Measurements from ENCODE around the gene ATP8A2.

Gene ATP8A2

GRCh38 chr13:25860862-25861261, 489.1 kb downstream of the ATP8A2 start:
- TF ChIP-seq POLR2AphosphoS5 (IDR thresholded peaks at IDR 0.05; ENCODE audit: borderline replicate concordance, low read depth, low read length) (no peak), EZH2 (IDR thresholded peaks at IDR 0.05) (no peak), FOXP2 (optimal IDR thresholded peaks at IDR 0.05; ENCODE audit: control extremely low read depth, extremely low read length, insufficient read depth) (no peak)
- H3K4me3 ChIP-seq = no peak overlapping the region

DNA sequence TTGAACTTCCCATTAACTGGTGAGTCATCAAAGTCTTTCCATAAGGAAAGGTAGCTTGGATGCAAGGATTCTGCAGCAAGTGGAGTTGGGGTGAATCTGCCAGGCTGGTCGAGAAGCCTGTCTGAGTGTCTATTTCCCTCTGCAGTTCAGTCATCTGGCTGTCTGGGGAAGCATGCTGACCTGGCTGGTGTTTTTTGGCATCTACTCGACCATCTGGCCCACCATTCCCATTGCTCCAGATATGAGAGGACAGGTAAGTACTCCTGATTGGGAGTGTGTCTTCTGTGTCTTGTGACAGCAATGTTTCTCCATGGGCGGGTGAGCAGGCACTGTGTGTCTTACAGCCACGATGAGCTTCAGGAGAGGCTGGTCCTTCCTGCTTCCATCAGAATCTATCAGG, 490.4 kb downstream of the ATP8A2 start:
- Histone ChIP-seq H3K9ac (ENCODE audit: insufficient read length) (no peak overlapping the region), H3K9me3 (ENCODE audit: low read depth, low read length) (no peaks in the 10 kb centered on the region), H3K4me3 (no peak overlapping the region), H3K27ac (no peak overlapping the region), H3K36me3 (ENCODE audit: insufficient read depth, low read length) (no peaks in the 10 kb centered on the region)
- TF ChIP-seq FOXP2 (optimal IDR thresholded peaks at IDR 0.05; ENCODE audit: control extremely low read depth, extremely low read length, insufficient read depth) = no peak
- DNase-seq (ENCODE audit: low read depth, low spot score) = no peak

More at GRCh38 chr13:25860862-25861261, 489.1 kb downstream of the ATP8A2 start:
- Histone ChIP-seq H3K9me3 (ENCODE audit: low read depth, low read length) (no peaks in the 10 kb centered on the region), H3K9ac (ENCODE audit: insufficient read length) (no peak overlapping the region), H3K27ac (no peak overlapping the region), H3K36me3 (ENCODE audit: insufficient read depth, low read length) (no peaks in the 10 kb centered on the region)
- no peak for DNase-seq (ENCODE audit: low read depth, low spot score)

- H3K36me3 ChIP-seq (ENCODE audit: insufficient read depth, low read length) = no peaks in the 10 kb centered on the region
- no peak overlapping the region for H3K9ac ChIP-seq (ENCODE audit: insufficient read length)
- no peak overlapping the region for H3K4me3 ChIP-seq
- no peak for DNase-seq (ENCODE audit: low read depth, low spot score)
- TF ChIP-seq EZH2 (IDR thresholded peaks at IDR 0.05) (no peak), POLR2AphosphoS5 (IDR thresholded peaks at IDR 0.05; ENCODE audit: borderline replicate concordance, low read depth, low read length) (no peak), FOXP2 (optimal IDR thresholded peaks at IDR 0.05; ENCODE audit: control extremely low read depth, extremely low read length, insufficient read depth) (no peak)
- no peak overlapping the region for H3K27ac ChIP-seq
- H3K9me3 ChIP-seq (ENCODE audit: low read depth, low read length) = no peaks in the 10 kb centered on the region
Measured at GRCh38 chr13:25864116-25864515, 492.3 kb downstream of the ATP8A2 start.

DNA sequence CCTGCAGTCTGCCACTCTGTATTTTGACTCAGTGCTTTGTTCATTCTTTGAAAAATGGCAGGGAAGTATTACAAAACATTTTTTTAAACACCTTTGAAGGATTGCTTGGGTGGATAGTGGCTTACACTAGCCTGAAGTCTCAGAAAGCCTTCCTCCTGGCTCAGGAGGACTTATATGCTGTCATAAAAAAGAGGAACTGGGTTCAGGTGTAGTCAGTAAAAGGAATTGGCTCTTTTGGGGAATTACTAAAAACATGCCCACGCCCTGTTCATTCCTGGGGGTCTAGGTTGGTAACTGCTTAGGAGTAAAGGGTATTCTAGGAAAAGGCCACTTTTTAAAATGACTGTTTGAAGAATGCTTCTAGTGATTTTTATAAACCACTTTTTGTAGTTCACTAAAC, 493.2 kb downstream of the ATP8A2 start:
- Histone ChIP-seq H3K4me3 (no peak overlapping the region), H3K9me3 (ENCODE audit: low read depth, low read length) (no peaks in the 10 kb centered on the region), H3K36me3 (ENCODE audit: insufficient read depth, low read length) (no peaks in the 10 kb centered on the region), H3K9ac (ENCODE audit: insufficient read length) (no peak overlapping the region), H3K27ac (no peak overlapping the region)
- DNase-seq (ENCODE audit: low read depth, low spot score) = no peak
- TF ChIP-seq POLR2AphosphoS5 (IDR thresholded peaks at IDR 0.05; ENCODE audit: borderline replicate concordance, low read depth, low read length) (no peak), EZH2 (IDR thresholded peaks at IDR 0.05) (no peak), FOXP2 (optimal IDR thresholded peaks at IDR 0.05; ENCODE audit: control extremely low read depth, extremely low read length, insufficient read depth) (no peak)

GRCh38 chr13:25865391-25865790, 493.6 kb downstream of the ATP8A2 start:
- TF ChIP-seq FOXP2 (optimal IDR thresholded peaks at IDR 0.05; ENCODE audit: control extremely low read depth, extremely low read length, insufficient read depth) (no peak), POLR2AphosphoS5 (IDR thresholded peaks at IDR 0.05; ENCODE audit: borderline replicate concordance, low read depth, low read length) (no peak), EZH2 (IDR thresholded peaks at IDR 0.05) (no peak)
- Histone ChIP-seq H3K9me3 (ENCODE audit: low read depth, low read length) (no peaks in the 10 kb centered on the region), H3K36me3 (ENCODE audit: insufficient read depth, low read length) (no peaks in the 10 kb centered on the region), H3K4me3 (no peak overlapping the region), H3K27ac (no peak overlapping the region), H3K9ac (ENCODE audit: insufficient read length) (no peak overlapping the region)
- no peak for DNase-seq (ENCODE audit: low read depth, low spot score)

DNA sequence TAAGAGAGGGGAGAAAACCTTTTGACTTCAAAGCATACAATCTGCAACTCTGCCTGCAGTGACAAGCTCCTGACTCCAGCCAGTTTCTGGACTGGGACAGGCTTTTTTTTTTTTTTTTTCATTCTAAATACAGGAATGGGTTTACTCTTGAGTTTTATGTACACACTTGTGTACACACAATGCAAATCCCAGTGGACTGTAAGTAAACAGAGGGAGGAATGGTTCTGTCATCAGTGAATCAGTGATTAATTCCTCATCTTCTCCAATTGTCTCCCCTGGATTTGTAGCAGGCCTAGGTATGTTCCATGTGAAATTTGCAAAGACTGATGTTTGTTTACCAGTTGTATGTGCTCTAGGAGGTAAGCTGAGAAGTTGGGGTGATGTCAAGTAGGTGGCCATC, 495.3 kb downstream of the ATP8A2 start:
- no peak overlapping the region for H3K27ac ChIP-seq
- no peak overlapping the region for H3K4me3 ChIP-seq
- TF ChIP-seq EZH2 (IDR thresholded peaks at IDR 0.05) (no peak), POLR2AphosphoS5 (IDR thresholded peaks at IDR 0.05; ENCODE audit: borderline replicate concordance, low read depth, low read length) (no peak), FOXP2 (optimal IDR thresholded peaks at IDR 0.05; ENCODE audit: control extremely low read depth, extremely low read length, insufficient read depth) (no peak)
- no peaks in the 10 kb centered on the region for H3K9me3 ChIP-seq (ENCODE audit: low read depth, low read length)
- no peaks in the 10 kb centered on the region for H3K36me3 ChIP-seq (ENCODE audit: insufficient read depth, low read length)
- DNase-seq (ENCODE audit: low read depth, low spot score) = no peak
- H3K9ac ChIP-seq (ENCODE audit: insufficient read length) = no peak overlapping the region

DNA sequence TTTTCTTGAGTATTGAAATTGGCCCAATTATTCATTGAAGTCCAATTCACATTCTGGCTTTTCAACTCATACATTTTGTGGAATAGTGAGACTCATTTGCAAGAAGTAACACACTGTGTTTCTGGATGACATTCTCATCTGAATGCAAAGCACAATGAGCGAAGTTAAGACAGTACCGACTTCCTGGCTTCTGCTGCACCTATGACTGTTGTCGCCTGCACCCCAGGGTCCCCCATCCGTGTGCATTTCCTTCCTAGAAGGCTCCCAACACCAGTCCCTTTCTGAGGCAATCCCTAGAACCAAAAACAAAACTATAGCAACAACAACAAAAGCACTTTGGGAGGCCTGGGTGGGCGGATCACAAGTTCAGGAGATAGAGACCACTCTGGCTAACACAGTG, 496.7 kb downstream of the ATP8A2 start:
- Histone ChIP-seq H3K9ac (ENCODE audit: insufficient read length) (no peak overlapping the region), H3K36me3 (ENCODE audit: insufficient read depth, low read length) (no peaks in the 10 kb centered on the region), H3K9me3 (ENCODE audit: low read depth, low read length) (no peaks in the 10 kb centered on the region), H3K4me3 (no peak overlapping the region), H3K27ac (no peak overlapping the region)
- no peak for TF ChIP-seq FOXP2 (optimal IDR thresholded peaks at IDR 0.05; ENCODE audit: control extremely low read depth, extremely low read length, insufficient read depth)
- TF ChIP-seq POLR2AphosphoS5 (IDR thresholded peaks at IDR 0.05; ENCODE audit: borderline replicate concordance, low read depth, low read length) = no peak
- TF ChIP-seq EZH2 (IDR thresholded peaks at IDR 0.05) = no peak
- no peak for DNase-seq (ENCODE audit: low read depth, low spot score)

GRCh38 chr13:25869941-25870340, 498.2 kb downstream of the ATP8A2 start:
- Histone ChIP-seq H3K4me3 (no peak overlapping the region), H3K27ac (no peak overlapping the region), H3K36me3 (ENCODE audit: insufficient read depth, low read length) (no peaks in the 10 kb centered on the region), H3K9me3 (ENCODE audit: low read depth, low read length) (no peaks in the 10 kb centered on the region), H3K9ac (ENCODE audit: insufficient read length) (no peak overlapping the region)
- no peak for TF ChIP-seq POLR2AphosphoS5 (IDR thresholded peaks at IDR 0.05; ENCODE audit: borderline replicate concordance, low read depth, low read length)
- no peak for TF ChIP-seq EZH2 (IDR thresholded peaks at IDR 0.05)
- no peak for TF ChIP-seq FOXP2 (optimal IDR thresholded peaks at IDR 0.05; ENCODE audit: control extremely low read depth, extremely low read length, insufficient read depth)
- DNase-seq (ENCODE audit: low read depth, low spot score) = no peak

GRCh38 chr13:25871389-25872125, 499.8 kb downstream of the ATP8A2 start:
- Histone ChIP-seq H3K36me3 (ENCODE audit: insufficient read depth, low read length) (no peaks in the 10 kb centered on the region), H3K4me3 (no peak overlapping the region), H3K27ac (no peak overlapping the region), H3K9ac (ENCODE audit: insufficient read length) (no peak overlapping the region), H3K9me3 (ENCODE audit: low read depth, low read length) (no peaks in the 10 kb centered on the region)
- TF ChIP-seq FOXP2 (optimal IDR thresholded peaks at IDR 0.05; ENCODE audit: control extremely low read depth, extremely low read length, insufficient read depth) = no peak
- no peak for TF ChIP-seq POLR2AphosphoS5 (IDR thresholded peaks at IDR 0.05; ENCODE audit: borderline replicate concordance, low read depth, low read length)
- TF ChIP-seq EZH2 (IDR thresholded peaks at IDR 0.05) = no peak
- no peak for DNase-seq (ENCODE audit: low read depth, low spot score)
